RWPE2 (cell line): Measurements from ENCODE around the gene SCAMP2.
A peak's percentile ranks its signal among the peaks of the same experiment; 100 is the strongest.

ENCODE experiments used
- ATAC-seq: fragments of 200-7000 bp; cut with Tn5 transposase; 3 replicates; pipeline ENCODE4 v1.9.1; 2021; ENCODE audit warnings: low read depth
- DNase-seq: peaks from one replicate; pipeline ENCODE4 v3.0.0-alpha.2; 2020; ENCODE audit warnings: low spot score
- H3K27ac ChIP-seq: fragments of 450-650 bp; 2 replicates; pipeline ENCODE4 v1.5.1; 2017; ENCODE audit warnings: mild to moderate bottlenecking; ENCODE audit not compliant: poor library complexity, severe bottlenecking
- H3K27me3 ChIP-seq: fragments of 250-450 bp; sonication (Bioruptor Pico); 2 replicates; pipeline ENCODE4 v1.5.1; 2021; ENCODE audit warnings: mild to moderate bottlenecking, moderate library complexity; ENCODE audit not compliant: insufficient read depth, poor library complexity, severe bottlenecking
- H3K36me3 ChIP-seq: fragments of 250-450 bp; sonication (Bioruptor Pico); 2 replicates; pipeline ENCODE4 v1.5.1; 2020; ENCODE audit warnings: low read depth, mild to moderate bottlenecking, moderate library complexity
- H3K4me1 ChIP-seq: fragments of 250-450 bp; sonication (Bioruptor Pico); 2 replicates; pipeline ENCODE4 v1.5.1; 2021; ENCODE audit warnings: mild to moderate bottlenecking, moderate library complexity; ENCODE audit not compliant: insufficient read depth, poor library complexity, severe bottlenecking
- H3K4me3 ChIP-seq: fragments of 250-450 bp; sonication (Bioruptor Pico); 2 replicates; pipeline ENCODE4 v1.5.1; 2021; ENCODE audit warnings: mild to moderate bottlenecking, moderate library complexity; ENCODE audit not compliant: severe bottlenecking
- H3K9me3 ChIP-seq: fragments of 250-450 bp; sonication (Bioruptor Pico); 2 replicates; pipeline ENCODE4 v1.5.1; 2021; ENCODE audit warnings: mild to moderate bottlenecking, moderate library complexity; ENCODE audit not compliant: severe bottlenecking
- CTCF ChIP-seq: fragments of 450-650 bp; IDR thresholded peaks from one replicate; pipeline ENCODE4 v1.5.1; 2017; ENCODE audit warnings: mild to moderate bottlenecking, moderate library complexity; ENCODE audit not compliant: poor library complexity, severe bottlenecking

SCAMP2 gene

GRCh38 chr15:74835312-74835823 is 37.8 kb downstream of the SCAMP2 start:
- H3K4me1 ChIP-seq = no peaks in the 10 kb centered on the region
- peak; percentile 95 for TF ChIP-seq CTCF
- H3K36me3 ChIP-seq = no peaks in the 10 kb centered on the region
- no peak overlapping the region for H3K4me3 ChIP-seq
- no peak overlapping the region for H3K27ac ChIP-seq
- H3K9me3 ChIP-seq = no peaks in the 10 kb centered on the region
- no peak for DNase-seq
- no peaks in the 10 kb centered on the region for H3K27me3 ChIP-seq
- ATAC-seq = peak; percentile 82

- TF ChIP-seq CTCF = no peak
- Histone ChIP-seq H3K4me1 (no peaks in the 10 kb centered on the region), H3K9me3 (no peaks in the 10 kb centered on the region), H3K36me3 (no peaks in the 10 kb centered on the region), H3K27me3 (peaks cover 6% of the 10 kb centered on the region), H3K27ac (no peak overlapping the region), H3K4me3 (no peak overlapping the region)
- ATAC-seq = no peak
- DNase-seq = no peak
These were observed 39.6 kb downstream of the SCAMP2 start for GRCh38 chr15:74833376-74834107.

GRCh38 chr15:74832826-74833225 is 40.3 kb downstream of the SCAMP2 start:
- DNase-seq = no peak
- Histone ChIP-seq H3K9me3 (no peaks in the 10 kb centered on the region), H3K27ac (no peak overlapping the region), H3K27me3 (peaks cover 13% of the 10 kb centered on the region), H3K4me3 (no peak overlapping the region), H3K4me1 (no peaks in the 10 kb centered on the region), H3K36me3 (no peaks in the 10 kb centered on the region)
- no peak for TF ChIP-seq CTCF
- no peak for ATAC-seq

- Histone ChIP-seq H3K9me3 (no peaks in the 10 kb centered on the region), H3K27ac (no peak overlapping the region), H3K36me3 (no peaks in the 10 kb centered on the region), H3K4me1 (no peaks in the 10 kb centered on the region), H3K27me3 (peaks cover 22% of the 10 kb centered on the region), H3K4me3 (no peak overlapping the region)
- DNase-seq = no peak
- TF ChIP-seq CTCF = no peak
- ATAC-seq = no peak
These were observed 41.2 kb downstream of the SCAMP2 start for GRCh38 chr15:74831813-74832495.
